Mammary epithelial cell (primary cell): ENCODE measurements around the gene CACUL1.
A peak's percentile ranks its signal among the peaks of the same experiment; 100 is the strongest.

Experiments
- CTCF ChIP-seq, 2 donors: IDR thresholded peaks in 1 of 2; conservative IDR thresholded peaks in 1 of 2; 2 replicates each; pipeline ENCODE4 v1.5.1; 2011 to 2012; ENCODE audit warnings: inconsistent platforms in 2 of 2, low read length in 2 of 2, mild to moderate bottlenecking in 2 of 2, control low read depth in 1 of 2, low read depth in 1 of 2; ENCODE audit not compliant: insufficient read depth in 1 of 2; ENCODE audit errors: extremely low read depth in 1 of 2
- EZH2 ChIP-seq: IDR thresholded peaks from 2 replicates; pipeline ENCODE4 v1.6.1; 2012; ENCODE audit warnings: low read length, inconsistent platforms, borderline replicate concordance

- TF ChIP-seq CTCF (conservative IDR thresholded peaks at IDR 0.05 in 1 of 2, IDR thresholded peaks at IDR 0.05 in 1 of 2; ENCODE audit: extremely low read depth in 1 of 2, insufficient read depth in 1 of 2, low read depth in 1 of 2, low read length in 2 of 2): peak in 1 of 2 donors; percentile 34
- TF ChIP-seq EZH2: no peak
Observed at GRCh38 chr10:118734475-118734874, 20.3 kb downstream of the CACUL1 start.
